ENCODE measurements around the gene EIF4H.

Gene EIF4H

GRCh38 chr7:74176555-74176954, 2.4 kb downstream of the EIF4H start:
- Histone ChIP-seq H3K4me3 (ENCODE audit: low read length) (peak overlapping the region; percentile 89), H3K9me2 (replicated peaks; ENCODE audit: control insufficient read depth, low read length) (no peaks in the 10 kb centered on the region), H4K20me1 (ENCODE audit: control insufficient read depth, insufficient read depth, low read depth, low read length) (peaks cover 61% of the 10 kb centered on the region), H3K4me2 (ENCODE audit: low read length) (peak overlapping the region; percentile 92), H3K79me2 (ENCODE audit: control insufficient read depth, low read length) (peaks cover 91% of the 10 kb centered on the region), H3K27me3 (ENCODE audit: control insufficient read depth, low read length) (no peaks in the 10 kb centered on the region), H3K27ac (ENCODE audit: low read depth, low read length) (no peak overlapping the region), H3K9me3 (ENCODE audit: control insufficient read depth, insufficient read depth, low read length) (no peaks in the 10 kb centered on the region), H3F3A (ENCODE audit: control insufficient read depth, insufficient read depth) (peaks cover 15% of the 10 kb centered on the region), H3K36me3 (ENCODE audit: control insufficient read depth, low read length) (peaks cover 74% of the 10 kb centered on the region), H3K4me1 (ENCODE audit: control insufficient read depth, low read length) (peaks cover 74% of the 10 kb centered on the region)
- TF ChIP-seq EZH2phosphoT487 (IDR thresholded peaks at IDR 0.05; ENCODE audit: borderline replicate concordance, low read length) (no peak), CTCF (IDR thresholded peaks at IDR 0.05; ENCODE audit: low read depth, low read length, poor library complexity, severe bottlenecking) (no peak)

GRCh38 chr7:74178632-74179031, 4.5 kb downstream of the EIF4H start:
- no peaks in the 10 kb centered on the region for H3K27me3 ChIP-seq (ENCODE audit: control insufficient read depth, low read length)

GRCh38 chr7:74179935-74180604, 5.9 kb downstream of the EIF4H start:
- TF ChIP-seq CTCF (IDR thresholded peaks at IDR 0.05; ENCODE audit: low read depth, low read length, poor library complexity, severe bottlenecking) (no peak), EZH2phosphoT487 (IDR thresholded peaks at IDR 0.05; ENCODE audit: borderline replicate concordance, low read length) (no peak)
- peaks cover 100% of the 10 kb centered on the region for H3K36me3 ChIP-seq (ENCODE audit: control insufficient read depth, low read length)

More at GRCh38 chr7:74178632-74179031, 4.5 kb downstream of the EIF4H start:
- peak overlapping the region; percentile 19; the same call in 1 of the 2 replicates for H3K27ac ChIP-seq (ENCODE audit: low read depth, low read length)
- peak overlapping the region; percentile 14; the same call in 1 of the 2 replicates for H3K4me3 ChIP-seq (ENCODE audit: low read length)
- peaks cover 20% of the 10 kb centered on the region; the same call in 1 of the 2 replicates for H3F3A ChIP-seq (ENCODE audit: control insufficient read depth, insufficient read depth)
- TF ChIP-seq EZH2phosphoT487 (IDR thresholded peaks at IDR 0.05; ENCODE audit: borderline replicate concordance, low read length) = no peak
- TF ChIP-seq CTCF (IDR thresholded peaks at IDR 0.05; ENCODE audit: low read depth, low read length, poor library complexity, severe bottlenecking) = no peak
- peaks cover 83% of the 10 kb centered on the region for H3K4me1 ChIP-seq (ENCODE audit: control insufficient read depth, low read length)
- peaks cover 78% of the 10 kb centered on the region for H4K20me1 ChIP-seq (ENCODE audit: control insufficient read depth, insufficient read depth, low read depth, low read length)
- no peaks in the 10 kb centered on the region for H3K9me2 ChIP-seq (replicated peaks; ENCODE audit: control insufficient read depth, low read length)
- peaks cover 100% of the 10 kb centered on the region for H3K79me2 ChIP-seq (ENCODE audit: control insufficient read depth, low read length)
- H3K4me2 ChIP-seq (ENCODE audit: low read length) = peak overlapping the region; percentile 92
- no peaks in the 10 kb centered on the region for H3K9me3 ChIP-seq (ENCODE audit: control insufficient read depth, insufficient read depth, low read length)
- peaks cover 93% of the 10 kb centered on the region for H3K36me3 ChIP-seq (ENCODE audit: control insufficient read depth, low read length)

More at GRCh38 chr7:74179935-74180604, 5.9 kb downstream of the EIF4H start:
- Histone ChIP-seq H3K4me1 (ENCODE audit: control insufficient read depth, low read length) (peaks cover 94% of the 10 kb centered on the region), H4K20me1 (ENCODE audit: control insufficient read depth, insufficient read depth, low read depth, low read length) (peaks cover 87% of the 10 kb centered on the region), H3K9me2 (replicated peaks; ENCODE audit: control insufficient read depth, low read length) (no peaks in the 10 kb centered on the region), H3F3A (ENCODE audit: control insufficient read depth, insufficient read depth) (peaks cover 23% of the 10 kb centered on the region; the same call in 1 of the 2 replicates), H3K4me3 (ENCODE audit: low read length) (no peak overlapping the region), H3K4me2 (ENCODE audit: low read length) (peak overlapping the region; percentile 13; the same call in 1 of the 2 replicates), H3K9me3 (ENCODE audit: control insufficient read depth, insufficient read depth, low read length) (no peaks in the 10 kb centered on the region), H3K79me2 (ENCODE audit: control insufficient read depth, low read length) (peaks cover 100% of the 10 kb centered on the region), H3K27ac (ENCODE audit: low read depth, low read length) (no peak overlapping the region), H3K27me3 (ENCODE audit: control insufficient read depth, low read length) (no peaks in the 10 kb centered on the region)

Data from DOHH2 (cell line).